ENCODE measurements around the gene SLU7. TPM values are rescaled to one million over a fixed set of nuclear protein-coding genes. Genes with fewer than 3 reads are reported as not detected.

Gene SLU7
- 35.8 to 39.0 TPM (median 36.9 TPM) in 3 replicates for total RNA-seq

DNA sequence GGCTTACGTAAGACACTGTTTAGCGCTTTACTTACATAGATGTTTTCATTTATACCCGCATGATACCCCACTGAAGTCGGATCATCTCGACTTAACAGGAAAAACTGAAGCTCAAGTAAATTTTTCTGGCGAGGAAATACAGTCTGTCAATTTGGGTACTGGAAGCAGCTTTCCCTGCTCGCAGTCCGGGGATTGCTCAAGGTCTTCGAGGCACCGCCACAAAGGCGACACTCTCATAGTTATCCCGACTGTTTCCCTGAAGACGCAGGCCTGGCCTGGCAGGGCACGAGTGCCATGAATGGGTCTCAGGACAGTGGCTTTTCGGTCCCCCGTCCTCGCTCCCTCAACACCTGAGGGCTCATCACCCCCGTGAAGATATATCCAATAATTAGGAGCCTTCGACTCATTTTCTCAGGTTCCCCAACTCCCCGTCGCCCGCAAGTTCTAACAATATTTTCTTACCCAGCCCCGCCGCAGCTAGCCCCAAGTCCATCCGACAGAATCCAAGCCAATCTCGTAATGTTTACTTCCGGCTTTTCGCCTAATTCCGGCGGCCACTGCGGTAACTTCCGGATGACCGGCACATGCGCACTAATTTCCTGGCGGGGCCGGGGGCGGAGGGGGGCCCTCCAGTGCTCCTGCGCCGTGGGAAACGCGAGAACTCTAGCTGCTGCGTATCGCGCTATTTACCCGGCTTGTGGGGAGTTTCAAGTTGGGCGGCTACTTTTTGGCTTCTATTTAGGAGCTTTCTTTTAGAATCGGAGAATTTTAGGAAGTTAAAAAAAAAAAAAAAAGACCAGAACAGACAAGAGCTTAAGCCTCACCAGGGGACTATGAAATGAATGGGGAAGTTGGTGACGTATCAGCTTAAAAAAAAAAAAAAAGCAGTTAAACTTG is at the start of gene SLU7:
SLU7 (minus strand) TSS at position 521 of the 897 bp plus-strand sequence. CDS start 3,787 bp downstream, outside the sequence.
- Mint-ChIP-seq H3K36me3 (no peaks in the 10 kb centered on the region), H3K9me3 (no peaks in the 10 kb centered on the region), H3K4me3 (peak within 1 kb of the TSS; percentile 98), H3K27ac (peak within 1 kb of the TSS; percentile 98), H3K4me1 (peaks cover 51% of the 10 kb centered on the region), H3K27me3 (ENCODE audit: low read depth) (no peaks in the 10 kb centered on the region)
- TF ChIP-seq, protein P1, sequence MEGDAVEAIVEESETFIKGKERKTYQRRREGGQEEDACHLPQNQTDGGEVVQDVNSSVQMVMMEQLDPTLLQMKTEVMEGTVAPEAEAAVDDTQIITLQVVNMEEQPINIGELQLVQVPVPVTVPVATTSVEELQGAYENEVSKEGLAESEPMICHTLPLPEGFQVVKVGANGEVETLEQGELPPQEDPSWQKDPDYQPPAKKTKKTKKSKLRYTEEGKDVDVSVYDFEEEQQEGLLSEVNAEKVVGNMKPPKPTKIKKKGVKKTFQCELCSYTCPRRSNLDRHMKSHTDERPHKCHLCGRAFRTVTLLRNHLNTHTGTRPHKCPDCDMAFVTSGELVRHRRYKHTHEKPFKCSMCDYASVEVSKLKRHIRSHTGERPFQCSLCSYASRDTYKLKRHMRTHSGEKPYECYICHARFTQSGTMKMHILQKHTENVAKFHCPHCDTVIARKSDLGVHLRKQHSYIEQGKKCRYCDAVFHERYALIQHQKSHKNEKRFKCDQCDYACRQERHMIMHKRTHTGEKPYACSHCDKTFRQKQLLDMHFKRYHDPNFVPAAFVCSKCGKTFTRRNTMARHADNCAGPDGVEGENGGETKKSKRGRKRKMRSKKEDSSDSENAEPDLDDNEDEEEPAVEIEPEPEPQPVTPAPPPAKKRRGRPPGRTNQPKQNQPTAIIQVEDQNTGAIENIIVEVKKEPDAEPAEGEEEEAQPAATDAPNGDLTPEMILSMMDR (IDR thresholded peaks at IDR 0.05; ENCODE audit: unreplicated experiment) = no peak
- peak; percentile 87 to 98 for DNase-seq (ENCODE audit: low spot score in 2 of 2, unreplicated experiment in 2 of 2)

DNA sequence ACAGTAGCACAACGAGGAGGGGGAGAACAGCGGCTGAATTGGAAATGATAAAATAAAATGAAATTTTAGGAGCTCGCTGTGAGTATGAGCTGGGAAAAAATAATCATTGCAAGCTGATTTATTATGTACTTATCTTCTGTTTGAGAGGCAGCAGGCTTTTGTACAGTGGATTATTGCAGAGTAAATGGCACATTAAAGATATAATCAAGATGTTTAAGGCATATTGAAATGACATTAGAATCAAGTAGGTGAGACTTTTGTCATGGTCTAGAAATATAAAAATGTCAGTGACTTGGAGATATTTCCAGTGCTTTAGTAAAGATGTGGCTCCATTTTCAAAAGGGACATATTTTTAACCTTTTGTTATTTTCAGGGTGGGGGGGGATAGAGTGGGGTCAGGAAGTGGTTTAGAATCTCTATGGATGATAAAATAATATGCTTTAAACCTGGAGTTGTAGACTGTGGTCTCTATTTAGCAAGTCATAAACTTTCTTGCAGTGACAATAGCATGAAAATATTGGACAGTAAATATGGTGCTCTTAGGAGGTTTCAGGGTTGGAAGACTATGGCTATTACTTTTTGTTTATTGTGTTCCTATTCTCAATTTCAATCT is 49.6 kb upstream of the SLU7 start:
- Mint-ChIP-seq H3K4me1 (peaks cover 33% of the 10 kb centered on the region), H3K36me3 (no peaks in the 10 kb centered on the region), H3K27ac (peak overlapping the region; percentile 81), H3K4me3 (no peak overlapping the region), H3K9me3 (no peaks in the 10 kb centered on the region), H3K27me3 (ENCODE audit: low read depth) (no peaks in the 10 kb centered on the region)
- TF ChIP-seq, protein P1 (IDR thresholded peaks at IDR 0.05; ENCODE audit: unreplicated experiment) = no peak
- no peak for DNase-seq (ENCODE audit: low spot score in 2 of 2, unreplicated experiment in 2 of 2)

DNA sequence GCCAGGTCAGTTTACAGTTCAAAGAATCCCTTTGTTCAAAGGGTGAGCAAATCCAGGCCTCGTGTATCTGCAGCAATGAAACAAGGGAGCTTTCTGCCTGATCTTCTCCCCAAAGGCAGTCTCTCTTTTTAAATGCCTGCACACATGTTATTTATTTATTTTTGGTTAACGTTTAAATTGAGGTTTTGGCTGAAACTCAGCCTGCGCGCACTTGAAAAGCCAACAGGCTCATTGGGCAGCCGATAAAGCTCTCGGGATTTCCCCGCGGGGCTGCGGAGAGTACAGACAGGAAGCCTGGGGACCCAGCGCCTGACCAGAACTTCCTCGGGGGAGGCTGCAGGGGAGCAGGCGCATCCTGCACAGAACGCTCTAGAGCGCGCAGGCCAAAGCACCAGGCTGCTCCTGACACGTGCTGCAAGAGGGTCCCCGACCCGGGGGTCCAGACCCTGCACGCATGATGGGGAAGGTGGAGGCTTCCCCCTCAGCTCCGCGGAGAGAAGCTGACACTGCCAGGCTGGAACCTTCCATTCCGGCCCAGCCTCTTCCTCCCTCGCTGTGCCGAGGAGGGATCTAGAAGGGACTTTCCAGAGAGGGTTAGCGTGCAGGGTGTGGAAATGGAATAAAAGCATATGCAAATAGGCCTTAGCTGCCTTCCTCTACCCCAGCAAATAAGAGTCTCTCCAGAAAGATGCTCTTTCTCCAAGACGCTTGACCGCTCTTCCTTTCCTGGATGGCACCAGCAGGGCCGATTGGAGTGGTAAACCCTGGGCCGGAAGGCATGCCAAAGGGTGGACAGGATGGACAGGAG is 48.9 kb upstream of the SLU7 start:
- Mint-ChIP-seq H3K9me3 (no peaks in the 10 kb centered on the region), H3K36me3 (no peaks in the 10 kb centered on the region), H3K4me3 (no peak overlapping the region), H3K4me1 (peaks cover 33% of the 10 kb centered on the region), H3K27ac (peak overlapping the region; percentile 81), H3K27me3 (ENCODE audit: low read depth) (no peaks in the 10 kb centered on the region)
- DNase-seq (ENCODE audit: low spot score in 2 of 2, unreplicated experiment in 2 of 2) = peak; percentile 26 to 42
- TF ChIP-seq, protein P1 (IDR thresholded peaks at IDR 0.05; ENCODE audit: unreplicated experiment) = no peak

DNA sequence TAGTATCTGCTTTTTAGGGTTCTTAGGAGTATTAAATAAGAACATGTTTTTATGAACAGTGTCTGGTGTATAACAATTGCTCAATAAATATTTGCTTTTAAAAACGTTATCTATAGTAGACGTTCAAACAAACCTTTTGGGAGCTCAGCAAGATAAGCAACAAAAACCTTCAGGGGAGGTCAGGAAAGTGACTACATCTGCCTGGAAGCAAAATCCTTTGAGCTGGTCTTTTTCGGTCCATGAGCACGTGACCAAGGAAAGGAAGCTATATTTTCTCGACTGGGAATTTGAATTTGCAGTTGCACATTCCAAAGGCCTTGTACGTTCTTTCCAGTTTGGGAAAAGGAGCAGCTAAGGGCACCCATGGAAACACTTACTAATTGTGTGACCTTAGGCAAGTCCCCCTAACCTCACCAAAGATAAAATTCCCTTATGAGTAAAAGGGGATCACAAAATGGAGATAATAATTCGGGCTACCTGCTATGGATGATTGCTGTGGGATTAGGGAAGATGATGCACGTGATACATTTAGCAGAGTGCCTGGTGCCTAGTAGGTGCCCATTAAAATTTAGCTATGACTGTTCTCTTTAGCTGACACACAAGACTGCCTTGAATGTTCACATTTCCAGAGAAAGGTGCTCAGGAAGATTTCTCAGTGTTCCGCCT is 48.1 kb upstream of the SLU7 start:
- Mint-ChIP-seq H3K27me3 (ENCODE audit: low read depth) (no peaks in the 10 kb centered on the region), H3K9me3 (no peaks in the 10 kb centered on the region), H3K4me3 (no peak overlapping the region), H3K27ac (peak overlapping the region; percentile 81), H3K4me1 (peaks cover 33% of the 10 kb centered on the region), H3K36me3 (no peaks in the 10 kb centered on the region)
- DNase-seq (ENCODE audit: low spot score in 2 of 2, unreplicated experiment in 2 of 2) = no peak
- TF ChIP-seq, protein P1 (IDR thresholded peaks at IDR 0.05; ENCODE audit: unreplicated experiment) = no peak

DNA sequence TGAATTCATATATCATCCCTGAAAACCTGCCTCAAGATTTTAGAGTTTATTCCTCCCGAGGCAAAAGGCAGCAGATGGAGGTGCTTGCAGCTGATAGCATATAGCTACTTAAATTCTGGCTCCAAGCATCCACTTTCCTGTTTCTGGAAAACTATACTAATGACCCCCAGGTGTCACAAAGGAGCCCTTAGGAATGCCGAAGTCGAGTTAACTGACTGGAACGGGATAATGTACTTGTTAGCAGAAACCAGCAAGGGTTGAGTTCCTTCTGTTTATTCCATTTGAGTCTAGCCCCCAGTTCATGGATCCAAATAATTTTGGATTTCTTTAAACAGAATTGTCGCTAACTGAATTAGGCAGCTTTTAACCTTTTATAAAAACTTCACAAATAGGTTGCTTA is 47.2 kb upstream of the SLU7 start:
- peaks cover 28% of the 10 kb centered on the region for H3K4me1 Mint-ChIP-seq
- peaks cover 4% of the 10 kb centered on the region for H3K9me3 Mint-ChIP-seq
- H3K36me3 Mint-ChIP-seq = no peaks in the 10 kb centered on the region
- TF ChIP-seq, protein P1 (IDR thresholded peaks at IDR 0.05; ENCODE audit: unreplicated experiment) = no peak
- DNase-seq (ENCODE audit: low spot score in 2 of 2, unreplicated experiment in 2 of 2) = no peak
- no peak overlapping the region for H3K4me3 Mint-ChIP-seq
- no peaks in the 10 kb centered on the region for H3K27me3 Mint-ChIP-seq (ENCODE audit: low read depth)
- H3K27ac Mint-ChIP-seq = no peak overlapping the region

All from mesothelial cell of epicardium (in vitro differentiated cells).